RCC 7860 (cell line): ENCODE measurements around the gene PPP1R3D.

Source experiments
- DNase-seq: peaks from one replicate; pipeline ENCODE4 v3.0.0-alpha.2; 2015; ENCODE audit warnings: low spot score
- FAIRE-seq: peaks from 2 replicates; lab custom pipeline; 2012; peaks lifted over from hg19 to GRCh38; lab: Jason Lieb, UNC

The PPP1R3D gene

GRCh38 chr20:59948828-59949720 is 9.0 kb upstream of the PPP1R3D start:
- DNase-seq (no peak), FAIRE-seq (peak; percentile 62)

- no peak for FAIRE-seq
- no peak for DNase-seq
These were observed 8.1 kb upstream of the PPP1R3D start for GRCh38 chr20:59948212-59948611.

GRCh38 chr20:59947376-59947775 is 7.3 kb upstream of the PPP1R3D start:
- FAIRE-seq, result no peak
- DNase-seq, result no peak

- DNase-seq (no peak), FAIRE-seq (no peak)
These were observed 5.6 kb upstream of the PPP1R3D start for GRCh38 chr20:59945731-59946130.

GRCh38 chr20:59945175-59945574 is 5.1 kb upstream of the PPP1R3D start:
- FAIRE-seq, result no peak
- no peak for DNase-seq

GRCh38 chr20:59944726-59945125 is 4.6 kb upstream of the PPP1R3D start:
- no peak for FAIRE-seq
- DNase-seq, result no peak

GRCh38 chr20:59942245-59942644 is 2.1 kb upstream of the PPP1R3D start:
- FAIRE-seq (no peak), DNase-seq (no peak)

- no peak for DNase-seq
- no peak for FAIRE-seq
These were observed 820 bp upstream of the PPP1R3D start for GRCh38 chr20:59940956-59941294.

GRCh38 chr20:59939879-59940128 is 301 bp downstream of the PPP1R3D start:
- FAIRE-seq (no peak), DNase-seq (no peak)

- no peak for FAIRE-seq
- DNase-seq, result no peak
These were observed 840 bp downstream of the PPP1R3D start for GRCh38 chr20:59939052-59939878.

GRCh38 chr20:59938696-59939051 is 1.4 kb downstream of the PPP1R3D start:
- DNase-seq, result peak; percentile 10
- no peak for FAIRE-seq

GRCh38 chr20:59938221-59938620 is 1.9 kb downstream of the PPP1R3D start:
- FAIRE-seq (no peak), DNase-seq (peak; percentile 24)

- DNase-seq (no peak), FAIRE-seq (no peak)
These were observed 3.0 kb downstream of the PPP1R3D start for GRCh38 chr20:59937150-59937549.

- no peak for FAIRE-seq
- DNase-seq, result no peak
These were observed 3.7 kb downstream of the PPP1R3D start for GRCh38 chr20:59936409-59936808.

- DNase-seq (no peak), FAIRE-seq (no peak)
These were observed 4.5 kb downstream of the PPP1R3D start for GRCh38 chr20:59935457-59936185.

GRCh38 chr20:59933849-59934585 is 6.1 kb downstream of the PPP1R3D start:
- FAIRE-seq (no peak), DNase-seq (peak; percentile 9)

GRCh38 chr20:59933296-59933848 is 6.7 kb downstream of the PPP1R3D start, which contains the start of gene SYCP2:
TSS of gene SYCP2 (minus strand) at chr20:59933637. CDS start at chr20:59922413, 11,224 bp downstream.
- no peak for DNase-seq
- FAIRE-seq, result no peak

- no peak for DNase-seq
- FAIRE-seq, result no peak
These were observed 7.3 kb downstream of the PPP1R3D start for GRCh38 chr20:59932616-59933295.

GRCh38 chr20:59931511-59932312 is 8.4 kb downstream of the PPP1R3D start:
- FAIRE-seq (no peak), DNase-seq (no peak)
